GM19099 (cell line): ENCODE results near the gene IGFBPL1.

Source experiments
- POLR2A ChIP-seq: IDR thresholded peaks from 3 replicates; pipeline ENCODE4 v1.6.1; 2011; ENCODE audit warnings: low read depth; ENCODE audit not compliant: insufficient read length; ENCODE audit errors: extremely low read depth

Gene IGFBPL1

DNA sequence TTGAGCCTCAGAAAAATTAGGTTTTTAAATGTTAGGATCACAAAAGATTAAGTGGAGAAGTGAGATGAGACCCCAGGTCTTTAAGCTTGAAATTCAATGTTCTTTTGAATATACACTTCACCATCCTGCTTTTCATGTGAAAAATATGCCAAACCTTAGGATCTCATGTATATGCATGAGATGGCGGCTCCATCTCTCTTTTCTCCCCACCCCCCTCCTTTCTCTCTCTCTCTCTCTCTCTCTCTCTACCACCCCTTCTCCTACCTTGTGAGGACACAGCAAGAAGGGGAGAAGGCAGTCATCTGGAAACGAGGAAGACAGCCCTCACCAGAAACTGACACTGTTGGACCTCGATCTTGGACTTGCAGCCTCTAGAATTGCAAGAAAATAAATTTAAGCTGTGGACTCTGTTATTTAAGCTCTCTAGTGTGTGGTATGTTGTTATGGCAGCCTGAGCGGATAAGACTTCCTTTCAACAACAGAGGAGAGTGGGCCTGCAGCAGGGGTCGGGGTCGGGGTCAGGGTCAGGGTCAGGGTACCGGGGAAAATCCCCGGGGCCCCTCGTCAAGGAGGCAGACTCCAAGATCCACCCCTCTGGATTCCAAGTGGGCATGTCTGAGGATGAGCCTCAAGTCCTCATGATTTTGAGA, 48.1 kb downstream of the IGFBPL1 start:
- TF ChIP-seq POLR2A = no peak

DNA sequence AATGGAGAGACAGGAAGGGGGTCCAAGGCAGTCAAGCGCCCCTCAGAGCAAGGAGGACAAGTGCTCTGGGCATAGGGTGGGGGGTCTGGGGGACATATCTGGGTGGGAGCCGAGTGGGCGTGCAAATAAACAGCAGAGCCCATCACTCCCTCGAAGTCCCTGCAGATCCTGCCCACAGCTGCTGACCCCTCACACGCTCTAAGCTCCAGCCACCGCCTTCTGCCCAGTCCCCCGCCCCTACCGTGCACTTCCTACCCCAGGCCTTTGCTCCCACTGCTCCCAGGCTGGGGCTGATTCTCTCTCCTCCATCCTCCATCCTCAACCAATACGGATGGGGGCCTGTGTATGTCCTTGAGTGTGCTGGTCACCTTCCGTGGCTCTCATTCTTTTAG, 48.7 kb downstream of the IGFBPL1 start:
- TF ChIP-seq POLR2A = no peak

DNA sequence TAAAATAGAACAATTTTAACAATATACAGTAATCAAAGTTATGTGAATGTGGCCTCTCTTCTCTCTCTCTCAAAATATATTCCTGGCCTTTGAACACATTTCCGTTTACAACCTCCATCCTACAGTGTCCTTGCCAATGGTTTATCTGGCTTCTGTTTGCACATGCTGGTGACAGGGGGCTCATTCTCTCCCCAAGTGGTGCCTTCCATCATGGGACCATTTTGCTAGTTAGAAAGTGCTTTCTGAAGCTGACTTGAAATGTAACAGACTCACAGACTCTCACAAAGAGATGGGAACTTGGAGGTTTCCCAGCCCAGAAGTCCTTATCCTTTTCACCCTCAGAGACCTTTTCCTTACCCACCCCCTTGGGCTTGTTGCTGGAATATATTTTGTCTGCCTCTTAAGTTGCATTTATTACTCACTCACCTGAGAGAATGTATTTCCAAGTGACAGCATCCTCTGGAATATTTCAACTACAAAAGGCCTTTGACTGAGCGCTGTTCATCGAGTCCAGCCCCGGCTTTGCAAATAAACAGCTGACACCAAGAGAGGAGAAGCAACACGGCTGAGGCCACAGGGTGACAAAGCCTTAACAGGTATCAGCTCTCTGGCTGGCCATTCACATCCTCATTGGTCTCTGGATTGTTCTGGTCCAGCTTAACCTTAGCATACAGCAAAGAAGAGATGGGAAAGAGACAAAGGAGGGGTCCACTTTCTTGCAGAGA, 49.2 kb downstream of the IGFBPL1 start:
- no peak for TF ChIP-seq POLR2A

- no peak for TF ChIP-seq POLR2A
These were observed 50.6 kb downstream of the IGFBPL1 start for GRCh38 chr9:38373679-38374078.

DNA sequence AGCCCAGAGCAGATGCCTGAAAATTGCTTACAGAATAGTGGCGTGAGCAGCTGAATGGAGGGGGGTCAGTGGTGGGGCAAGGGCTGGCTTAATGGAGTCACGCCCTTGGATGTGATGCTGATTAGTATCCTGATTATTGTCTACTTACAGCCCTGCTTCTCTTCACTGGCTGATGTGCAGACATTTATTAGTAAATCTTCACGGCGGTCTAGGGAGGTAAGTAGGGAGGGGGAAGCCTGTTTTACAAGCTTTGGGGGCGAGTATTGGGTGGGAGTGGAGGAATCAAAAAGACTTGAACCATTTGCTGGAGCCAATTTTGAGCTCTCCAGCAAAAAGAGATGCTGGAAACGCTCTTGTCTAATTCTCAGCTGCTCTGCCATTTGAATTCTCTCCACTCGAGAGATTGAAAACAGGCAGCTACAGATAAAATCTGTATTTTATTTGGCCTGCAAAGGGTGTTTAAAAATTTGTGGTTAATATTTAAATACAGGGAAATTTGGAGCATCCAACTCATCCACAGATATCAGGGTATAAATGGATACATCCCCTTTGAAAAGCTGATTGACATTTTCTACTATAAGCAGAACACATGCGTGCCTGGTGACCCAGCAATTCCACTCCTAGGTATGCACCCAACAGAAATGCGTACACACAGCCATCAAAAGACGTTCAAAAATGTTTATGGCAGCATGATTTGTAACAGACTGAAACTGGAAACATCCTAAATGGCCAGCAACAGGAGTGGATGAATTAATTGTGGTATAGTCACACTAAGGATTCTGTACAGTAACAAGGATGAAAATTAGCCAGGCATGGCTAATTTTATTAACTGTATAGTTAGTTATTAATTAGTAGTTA, 51.3 kb downstream of the IGFBPL1 start:
- TF ChIP-seq POLR2A = no peak

GRCh38 chr9:38371495-38371894, 52.8 kb downstream of the IGFBPL1 start:
- no peak for TF ChIP-seq POLR2A

GRCh38 chr9:38370176-38370575, 54.1 kb downstream of the IGFBPL1 start:
- TF ChIP-seq POLR2A = no peak

DNA sequence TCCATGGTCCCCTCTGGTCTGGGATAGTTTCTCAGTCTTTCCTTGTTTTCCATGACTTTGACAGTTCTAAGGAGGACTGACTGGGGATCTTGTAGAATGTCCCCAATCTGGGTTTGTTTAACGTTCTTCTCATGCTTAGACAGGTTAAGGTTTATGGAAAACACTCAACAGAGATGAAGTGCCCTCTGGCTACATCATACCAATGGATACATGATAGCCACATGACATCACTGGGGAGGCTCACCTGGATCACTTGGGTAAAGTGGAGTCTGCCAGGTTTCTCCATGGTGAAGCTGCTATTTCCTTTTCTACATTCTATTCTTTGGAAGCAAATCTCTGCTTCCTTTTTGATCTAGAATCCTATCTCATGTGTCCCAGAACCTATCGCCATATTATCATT, 55.5 kb downstream of the IGFBPL1 start:
- TF ChIP-seq POLR2A = no peak

DNA sequence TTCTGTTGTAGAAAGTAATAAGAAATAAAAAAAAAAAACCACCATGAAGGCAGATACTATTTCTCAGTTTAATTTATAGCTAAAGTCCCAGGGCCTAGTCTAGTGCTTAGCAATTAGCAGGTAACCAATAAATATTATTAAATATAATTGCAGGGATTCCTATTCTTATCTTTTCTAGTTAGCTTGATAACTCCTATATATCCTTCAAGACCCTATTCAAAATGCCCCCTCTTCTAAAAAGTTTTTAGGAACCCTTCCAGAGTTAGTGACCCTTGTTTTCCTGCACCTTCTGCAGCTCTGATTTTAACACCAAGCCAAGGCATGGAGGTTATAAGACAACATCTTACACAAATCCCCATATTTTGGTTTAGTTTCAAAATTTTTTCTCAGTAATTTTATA, 56.4 kb downstream of the IGFBPL1 start:
- TF ChIP-seq POLR2A = no peak

GRCh38 chr9:38363589-38363925, 60.7 kb downstream of the IGFBPL1 start:
- no peak for TF ChIP-seq POLR2A

DNA sequence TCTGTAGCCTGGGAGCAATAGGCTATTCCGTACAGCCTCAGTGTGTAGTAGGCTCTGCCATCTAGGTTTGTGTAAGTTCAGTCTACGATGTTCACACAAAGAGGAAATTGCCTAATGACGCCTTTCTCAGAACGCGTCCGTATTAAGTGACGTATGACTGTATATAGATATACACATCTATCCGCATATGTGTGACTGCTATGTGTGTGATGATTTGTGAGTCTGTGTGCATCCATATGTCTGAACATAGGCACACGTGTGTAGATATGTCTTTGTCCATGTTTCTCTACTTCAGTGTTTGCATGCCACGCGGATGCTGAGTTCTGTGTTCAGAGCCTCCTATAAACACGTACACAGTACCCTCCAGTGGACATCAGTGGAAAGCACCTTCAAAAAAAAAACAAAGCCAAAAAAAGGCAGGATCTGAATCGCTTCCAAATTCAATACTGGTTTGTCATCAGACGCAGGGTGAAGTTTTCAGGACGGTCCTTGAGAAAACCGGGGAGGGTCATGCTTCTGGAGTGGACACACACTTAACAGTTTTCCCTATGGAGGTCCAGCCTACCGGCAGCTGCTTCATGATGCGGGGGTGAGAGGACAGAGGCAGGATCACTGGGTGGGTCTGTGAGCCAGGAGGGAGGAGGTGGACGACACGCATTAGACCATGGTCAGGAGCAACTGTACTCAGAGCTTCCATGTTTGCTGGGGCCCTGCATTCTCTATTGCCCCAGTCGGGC, 61.2 kb downstream of the IGFBPL1 start:
- no peak for TF ChIP-seq POLR2A

DNA sequence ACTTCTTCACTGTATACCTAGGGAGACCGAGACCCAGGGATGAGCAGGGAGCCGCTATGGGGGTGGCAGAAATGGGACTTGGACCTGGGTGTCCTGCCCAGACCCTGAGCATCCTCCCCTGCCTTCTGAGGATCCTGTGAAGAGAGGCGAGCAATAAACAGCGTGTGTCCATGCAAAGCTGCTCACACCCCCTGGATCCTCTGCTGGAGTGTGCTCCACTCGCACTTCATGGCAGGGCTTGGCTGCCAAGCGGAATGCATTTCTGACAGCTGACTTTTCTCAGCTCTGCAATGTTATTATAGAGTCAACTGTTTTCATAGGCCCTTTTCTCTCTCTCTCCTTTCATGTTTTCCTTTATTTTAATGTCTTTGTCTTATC, 62.8 kb downstream of the IGFBPL1 start:
- no peak for TF ChIP-seq POLR2A

DNA sequence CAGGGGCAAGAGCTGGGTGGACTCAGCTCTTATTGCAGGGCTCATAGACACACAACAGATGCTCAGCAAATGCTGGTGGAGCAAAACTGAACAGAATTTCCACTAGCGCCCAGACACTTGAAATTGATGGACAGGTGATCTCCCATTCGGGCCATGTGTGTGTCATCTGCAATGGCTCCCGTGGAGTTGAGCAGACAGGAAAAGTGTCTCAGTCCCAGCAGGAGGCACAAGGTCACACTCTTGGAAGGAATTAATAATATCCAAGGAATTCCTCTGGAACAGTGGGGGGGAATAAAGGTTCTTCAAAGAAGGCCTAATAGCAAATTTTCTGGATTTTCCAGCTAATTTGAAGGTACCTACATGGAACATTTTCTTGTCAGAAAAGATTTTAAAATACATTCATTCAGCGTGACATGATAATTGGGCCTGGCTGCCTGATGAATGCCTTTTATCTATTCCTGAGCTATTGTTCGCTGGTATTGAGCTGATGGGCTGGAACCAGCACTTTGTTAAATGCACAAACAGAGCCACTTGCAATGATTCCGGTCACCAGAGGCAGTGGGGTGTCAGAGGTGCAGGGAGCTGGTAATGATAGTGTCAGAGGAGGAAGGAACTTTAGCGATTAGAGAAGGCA, 63.3 kb downstream of the IGFBPL1 start:
- TF ChIP-seq POLR2A = no peak

DNA sequence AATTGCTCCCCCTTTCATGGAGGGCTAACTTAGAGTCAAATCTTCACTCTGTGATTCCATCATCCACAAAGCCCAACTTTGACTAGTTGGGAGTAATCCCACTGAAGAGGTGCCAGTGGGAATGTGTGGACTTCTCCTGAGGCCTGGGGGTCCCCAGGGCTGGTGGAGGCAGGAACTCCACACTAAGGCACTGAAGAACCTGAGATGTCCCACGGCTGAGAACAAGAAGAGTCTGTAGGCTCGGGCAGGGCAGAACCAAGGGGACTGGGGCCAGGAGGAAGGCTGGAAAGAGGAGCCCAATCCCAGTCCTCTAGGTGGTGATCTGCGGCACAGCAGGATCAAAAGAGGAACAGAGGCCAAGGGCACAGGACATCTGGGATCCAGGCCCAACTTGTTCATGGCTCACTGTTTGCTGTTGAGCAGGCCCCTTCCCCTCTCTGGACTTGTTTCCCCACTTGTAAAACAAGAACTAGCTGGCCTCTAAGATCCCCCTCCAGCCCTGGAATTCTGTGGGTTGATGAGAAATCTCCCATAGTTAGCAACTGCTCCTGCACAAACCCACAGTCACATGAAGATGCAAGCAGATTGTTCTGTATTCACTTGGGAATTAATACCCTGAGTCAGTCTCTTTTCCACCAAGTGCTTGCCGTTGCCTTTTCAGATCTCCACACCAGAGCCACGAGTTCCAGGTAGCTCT, 64.4 kb downstream of the IGFBPL1 start:
- TF ChIP-seq POLR2A = no peak
